HFF-Myc (cell line): ENCODE measurements around the gene CERS2.

Source experiments
- DNase-seq: peaks from one replicate; pipeline ENCODE4 v3.0.0-alpha.2; 2011; ENCODE audit warnings: low read depth; ENCODE audit errors: extremely low read depth
- H3K4me3 ChIP-seq: replicated peaks from 2 replicates; pipeline ENCODE4 v1.5.1; 2011; ENCODE audit warnings: low read depth, mild to moderate bottlenecking, control low read depth, low read length
- TF ChIP-seq, protein P1 (sequence below): IDR thresholded peaks from 2 replicates; pipeline ENCODE4 v1.5.1; 2012; ENCODE audit warnings: mild to moderate bottlenecking, low read depth, low read length, control low read depth; ENCODE audit errors: missing control alignments

Gene CERS2

DNA sequence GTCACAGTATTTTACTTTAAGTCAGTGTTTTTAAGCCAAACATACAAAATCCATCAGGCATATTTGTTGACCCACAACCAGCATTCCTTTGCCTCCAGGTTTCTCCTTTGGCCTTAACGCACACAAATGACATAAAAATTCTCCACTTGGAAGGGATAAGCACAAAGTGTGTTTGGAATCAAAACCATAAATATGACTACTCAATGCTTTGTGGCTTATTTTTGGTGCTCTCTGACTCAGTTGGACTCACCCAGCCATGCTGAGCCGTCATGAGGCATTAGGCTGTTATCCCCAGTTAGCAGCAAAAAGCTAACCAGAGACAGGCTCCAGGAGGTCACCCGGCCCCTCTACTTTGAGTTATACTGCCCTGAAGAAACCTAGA is 34.6 kb upstream of the CERS2 start:
- no peak for DNase-seq
- H3K4me3 ChIP-seq, result peak overlapping the region; percentile 91

DNA sequence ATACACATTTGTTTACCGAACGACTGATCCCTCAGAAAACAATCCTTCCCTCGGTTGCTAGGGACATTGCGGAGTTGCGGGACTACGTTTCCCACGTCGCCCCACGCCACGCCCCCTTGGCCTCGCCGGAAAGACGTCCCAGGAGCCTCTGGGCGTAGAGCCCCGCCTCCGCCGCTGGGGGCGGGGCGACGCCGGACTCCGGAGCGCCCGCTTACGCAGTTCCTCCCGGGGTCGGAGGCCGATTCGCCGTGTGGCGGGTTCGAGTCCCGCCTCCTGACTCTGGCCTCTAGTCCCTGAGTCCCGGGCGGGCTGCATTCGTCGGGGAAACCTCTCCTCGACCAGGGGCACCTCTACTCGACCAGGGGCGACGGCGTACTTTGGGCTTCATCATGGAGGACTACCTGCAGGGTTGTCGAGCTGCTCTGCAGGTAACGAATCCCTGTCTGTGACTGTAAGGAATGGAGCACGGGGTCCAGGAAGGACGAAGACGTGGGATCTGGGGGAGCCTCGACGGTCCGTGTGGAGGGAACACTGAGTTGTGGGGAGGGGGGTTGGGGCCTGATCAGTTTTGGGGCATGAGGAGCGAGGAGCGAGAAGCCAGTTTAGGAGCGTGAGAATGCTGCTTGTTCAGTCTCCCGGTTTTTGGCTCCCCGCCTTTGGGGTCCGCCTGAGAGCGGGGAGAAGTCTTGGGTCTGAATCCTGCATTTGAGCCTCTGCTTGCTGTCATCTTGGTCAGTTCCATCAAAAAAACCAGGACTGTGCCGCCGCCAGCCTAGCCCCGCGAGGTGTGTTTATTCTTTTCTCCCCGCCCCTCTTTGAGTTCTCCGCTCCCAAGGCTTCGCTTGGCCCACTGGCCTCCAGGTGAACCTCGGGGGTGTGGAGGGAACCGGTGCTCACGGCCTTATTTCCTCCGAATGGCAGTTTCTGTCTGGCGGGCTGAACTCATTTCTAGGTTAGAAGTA is 33.9 kb upstream of the CERS2 start, which contains the start of gene PRUNE1:
PRUNE1 (plus strand) TSS at position 206 of the 962 bp plus-strand sequence; CDS start at position 390, 184 bp downstream.
- TF ChIP-seq, protein P1, sequence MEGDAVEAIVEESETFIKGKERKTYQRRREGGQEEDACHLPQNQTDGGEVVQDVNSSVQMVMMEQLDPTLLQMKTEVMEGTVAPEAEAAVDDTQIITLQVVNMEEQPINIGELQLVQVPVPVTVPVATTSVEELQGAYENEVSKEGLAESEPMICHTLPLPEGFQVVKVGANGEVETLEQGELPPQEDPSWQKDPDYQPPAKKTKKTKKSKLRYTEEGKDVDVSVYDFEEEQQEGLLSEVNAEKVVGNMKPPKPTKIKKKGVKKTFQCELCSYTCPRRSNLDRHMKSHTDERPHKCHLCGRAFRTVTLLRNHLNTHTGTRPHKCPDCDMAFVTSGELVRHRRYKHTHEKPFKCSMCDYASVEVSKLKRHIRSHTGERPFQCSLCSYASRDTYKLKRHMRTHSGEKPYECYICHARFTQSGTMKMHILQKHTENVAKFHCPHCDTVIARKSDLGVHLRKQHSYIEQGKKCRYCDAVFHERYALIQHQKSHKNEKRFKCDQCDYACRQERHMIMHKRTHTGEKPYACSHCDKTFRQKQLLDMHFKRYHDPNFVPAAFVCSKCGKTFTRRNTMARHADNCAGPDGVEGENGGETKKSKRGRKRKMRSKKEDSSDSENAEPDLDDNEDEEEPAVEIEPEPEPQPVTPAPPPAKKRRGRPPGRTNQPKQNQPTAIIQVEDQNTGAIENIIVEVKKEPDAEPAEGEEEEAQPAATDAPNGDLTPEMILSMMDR, result no peak
- H3K4me3 ChIP-seq, result peak within 1 kb of the TSS; percentile 91
- peak; percentile 91 for DNase-seq

More for the DNA sequence above, 34.6 kb upstream of the CERS2 start:
- TF ChIP-seq, protein P1, result no peak

GRCh38 chr1:151007853-151008243 is 33.2 kb upstream of the CERS2 start:
- TF ChIP-seq, protein P1, result no peak
- no peak for DNase-seq
- H3K4me3 ChIP-seq, result peak overlapping the region; percentile 91

- TF ChIP-seq, protein P1, result peak; percentile 39
- DNase-seq, result peak; percentile 57
Measured at GRCh38 chr1:151006327-151007052, 31.9 kb upstream of the CERS2 start, which contains the start of gene MINDY1. Gene MINDY1, minus strand, starts transcription at chr1:151006902. Its CDS starts 4,285 bp downstream, at chr1:151002617.

GRCh38 chr1:151005729-151006319 is 31.2 kb upstream of the CERS2 start:
- TF ChIP-seq, protein P1, result no peak
- no peak for DNase-seq
- H3K4me3 ChIP-seq, result peak overlapping the region; percentile 54

More at GRCh38 chr1:151006327-151007052, 31.9 kb upstream of the CERS2 start, which contains the start of gene MINDY1:
- peak within 1 kb of the TSS; percentile 91 for H3K4me3 ChIP-seq

DNA sequence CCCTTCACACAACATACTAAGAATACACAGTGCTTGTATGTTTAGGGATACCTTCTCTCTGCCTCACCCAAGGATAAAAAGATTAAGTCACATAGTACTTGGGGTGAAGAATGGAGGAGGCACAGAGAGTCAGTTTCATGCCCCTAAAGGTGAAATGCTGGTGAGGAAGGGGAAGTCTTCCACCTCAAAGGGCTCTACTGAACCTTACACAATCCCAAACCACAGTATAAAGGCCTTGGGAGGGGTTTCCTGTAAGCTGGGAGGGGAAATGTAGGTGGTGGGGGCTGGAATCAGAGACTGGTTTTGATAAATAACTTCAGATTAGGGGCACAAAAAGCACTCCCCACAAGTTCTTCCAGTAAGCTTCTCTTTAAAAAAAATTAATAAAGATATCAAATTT is 28.5 kb upstream of the CERS2 start:
- DNase-seq, result no peak
- H3K4me3 ChIP-seq, result no peak overlapping the region
- TF ChIP-seq, protein P1, result no peak
